Stimulated activated CD4-positive, alpha-beta T cell treated with anti-CD3 and anti-CD28 coated beads, Interleukin-1b, Interleukin-23, amount 100 ng/mL, for 1 hour (primary cell): ENCODE data around the gene RAPGEF4.

Source experiments
- DNase-seq, 2 donors: peaks; one replicate each; pipeline ENCODE4 v3.0.0-alpha.2; 2020; ENCODE audit warnings: low read depth in 2 of 2

Gene RAPGEF4

GRCh38 chr2:172823261-172823850 lies 87.7 kb downstream of the RAPGEF4 start:
- DNase-seq: no peak

- no peak for DNase-seq
Observed at GRCh38 chr2:172826522-172826921, 90.9 kb downstream of the RAPGEF4 start.

GRCh38 chr2:172829229-172829628 lies 93.6 kb downstream of the RAPGEF4 start:
- DNase-seq: no peak

GRCh38 chr2:172830482-172830881 lies 94.8 kb downstream of the RAPGEF4 start:
- no peak for DNase-seq

GRCh38 chr2:172833898-172834297 lies 98.3 kb downstream of the RAPGEF4 start:
- DNase-seq: no peak

GRCh38 chr2:172834881-172835280 lies 99.2 kb downstream of the RAPGEF4 start:
- no peak for DNase-seq

- DNase-seq: no peak
Observed at GRCh38 chr2:172836347-172836821, 100.7 kb downstream of the RAPGEF4 start.

GRCh38 chr2:172836827-172837226 lies 101.2 kb downstream of the RAPGEF4 start:
- no peak for DNase-seq

GRCh38 chr2:172839446-172839845 lies 103.8 kb downstream of the RAPGEF4 start:
- no peak for DNase-seq

GRCh38 chr2:172842511-172843265 lies 107.0 kb downstream of the RAPGEF4 start:
- DNase-seq: no peak

- no peak for DNase-seq
Observed at GRCh38 chr2:172843266-172843582, 107.6 kb downstream of the RAPGEF4 start.

- DNase-seq: no peak
Observed at GRCh38 chr2:172843902-172844715, 108.5 kb downstream of the RAPGEF4 start.

GRCh38 chr2:172845028-172845630 lies 109.5 kb downstream of the RAPGEF4 start:
- no peak for DNase-seq

- DNase-seq: no peak
Observed at GRCh38 chr2:172846551-172846950, 110.9 kb downstream of the RAPGEF4 start.

- no peak for DNase-seq
Observed at GRCh38 chr2:172847188-172847587, 111.5 kb downstream of the RAPGEF4 start.

- DNase-seq: no peak
Observed at GRCh38 chr2:172848519-172848918, 112.9 kb downstream of the RAPGEF4 start.

GRCh38 chr2:172849519-172850217 lies 114.0 kb downstream of the RAPGEF4 start:
- DNase-seq: no peak

GRCh38 chr2:172855588-172855987 lies 119.9 kb downstream of the RAPGEF4 start:
- DNase-seq: no peak

GRCh38 chr2:172856606-172857005 lies 121.0 kb downstream of the RAPGEF4 start:
- no peak for DNase-seq

GRCh38 chr2:172858473-172858745 lies 122.8 kb downstream of the RAPGEF4 start:
- no peak for DNase-seq

GRCh38 chr2:172859581-172860335 lies 124.1 kb downstream of the RAPGEF4 start:
- DNase-seq: no peak
